SK-N-SH treated with all-trans-retinoic acid at 6 μM for 48 hours (cell line): Measurements from ENCODE around the gene CD151.

Source experiments
- ATAC-seq: fragments of 200-7000 bp; cut with Tn5 transposase; 3 replicates; pipeline ENCODE4 v1.9.1; 2020; ENCODE audit warnings: mild to moderate bottlenecking, moderate library complexity
- ARNTL ChIP-seq: fragments of 450-650 bp; formaldehyde crosslinking; IDR thresholded peaks from 2 replicates; pipeline ENCODE4 v1.5.0; 2020; ENCODE audit warnings: low read depth, mild to moderate bottlenecking, moderate library complexity, borderline replicate concordance
- BACH2 ChIP-seq: fragments of 250-450 bp; sonication (Bioruptor Pico); IDR thresholded peaks from 2 replicates; pipeline ENCODE4 v1.9.0; 2021; ENCODE audit warnings: mild to moderate bottlenecking, borderline replicate concordance
- CSDC2 ChIP-seq: fragments of 250-450 bp; sonication (Bioruptor Pico); IDR thresholded peaks from 2 replicates; pipeline ENCODE4 v1.5.0; 2020; ENCODE audit warnings: mild to moderate bottlenecking, moderate library complexity
- CSRNP3 ChIP-seq: fragments of 250-450 bp; sonication (Bioruptor Pico); IDR thresholded peaks from 2 replicates; pipeline ENCODE4 v1.5.1; 2021; ENCODE audit warnings: mild to moderate bottlenecking, moderate library complexity
- ESRRG ChIP-seq: fragments of 250-450 bp; sonication (Bioruptor Pico); IDR thresholded peaks from 2 replicates; pipeline ENCODE4 v1.6.1; 2021; ENCODE audit warnings: mild to moderate bottlenecking
- GLIS3 ChIP-seq: fragments of 250-450 bp; sonication (Bioruptor Pico); IDR thresholded peaks from 2 replicates; pipeline ENCODE4 v1.5.0; 2020; ENCODE audit warnings: mild to moderate bottlenecking, moderate library complexity
- ISL1 ChIP-seq: fragments of 250-450 bp; sonication (Bioruptor Pico); IDR thresholded peaks from 2 replicates; pipeline ENCODE4 v2.1.2; 2022; ENCODE audit warnings: mild to moderate bottlenecking, moderate library complexity
- OSR1 ChIP-seq: fragments of 250-450 bp; sonication (Bioruptor Pico); IDR thresholded peaks from 2 replicates; pipeline ENCODE4 v1.8.0; 2022; ENCODE audit warnings: moderate library complexity, mild to moderate bottlenecking, inconsistent platforms
- PATZ1 ChIP-seq: fragments of 250-450 bp; sonication (Bioruptor Pico); IDR thresholded peaks from 2 replicates; pipeline ENCODE4 v1.8.0; 2020; ENCODE audit warnings: mild to moderate bottlenecking, moderate library complexity, borderline replicate concordance
- POU6F1 ChIP-seq: fragments of 250-450 bp; sonication (Bioruptor Pico); IDR thresholded peaks from 2 replicates; pipeline ENCODE4 v1.8.0; 2021; ENCODE audit warnings: low read depth, mild to moderate bottlenecking, moderate library complexity, borderline replicate concordance
- RARB ChIP-seq: fragments of 250-450 bp; sonication (Bioruptor Pico); IDR thresholded peaks from 2 replicates; pipeline ENCODE4 v1.8.0; 2021; ENCODE audit warnings: mild to moderate bottlenecking, moderate library complexity
- SNAI2 ChIP-seq: fragments of 250-450 bp; sonication (Bioruptor Pico); IDR thresholded peaks from 2 replicates; pipeline ENCODE4 v1.5.0; 2020; ENCODE audit warnings: mild to moderate bottlenecking, moderate library complexity
- TCF4 ChIP-seq: fragments of 250-450 bp; sonication (Bioruptor Pico); IDR thresholded peaks from 2 replicates; pipeline ENCODE4 v1.8.0; 2021; ENCODE audit warnings: mild to moderate bottlenecking, moderate library complexity, borderline replicate concordance
- TOX ChIP-seq: fragments of 250-450 bp; sonication (Bioruptor Pico); IDR thresholded peaks from 2 replicates; pipeline ENCODE4 v1.8.0; 2021; ENCODE audit warnings: mild to moderate bottlenecking, moderate library complexity, borderline replicate concordance
- ZC3H10 ChIP-seq: fragments of 250-450 bp; sonication (Bioruptor Pico); IDR thresholded peaks from 2 replicates; pipeline ENCODE4 v1.5.1; 2021; ENCODE audit warnings: mild to moderate bottlenecking, moderate library complexity
- ZFP3 ChIP-seq: fragments of 250-450 bp; sonication (Bioruptor Pico); IDR thresholded peaks from 2 replicates; pipeline ENCODE4 v1.5.0; 2020; ENCODE audit warnings: mild to moderate bottlenecking, moderate library complexity
- ZFP30 ChIP-seq: fragments of 450-650 bp; formaldehyde crosslinking; IDR thresholded peaks from 2 replicates; pipeline ENCODE4 v1.5.0; 2022; ENCODE audit warnings: mild to moderate bottlenecking, moderate library complexity
- ZNF565 ChIP-seq: fragments of 450-650 bp; formaldehyde crosslinking; conservative IDR thresholded peaks from 2 replicates; pipeline ENCODE4 v1.5.0; 2020; ENCODE audit warnings: low read depth, mild to moderate bottlenecking, moderate library complexity
- ZNF70 ChIP-seq: fragments of 450-650 bp; formaldehyde crosslinking; IDR thresholded peaks from 2 replicates; pipeline ENCODE4 v1.5.0; 2020; ENCODE audit warnings: mild to moderate bottlenecking, moderate library complexity
- ZNF8 ChIP-seq: fragments of 450-650 bp; formaldehyde crosslinking; IDR thresholded peaks from 2 replicates; pipeline ENCODE4 v1.5.0; 2020; ENCODE audit warnings: mild to moderate bottlenecking, moderate library complexity

CD151 gene

GRCh38 chr11:843086-843734, 10.5 kb downstream of the CD151 start:
- ATAC-seq: no peak
- TF ChIP-seq ARNTL (CRISPR knock-in tag) (no peak), BACH2 (no peak), TOX (CRISPR knock-in tag) (no peak), OSR1 (CRISPR knock-in tag) (no peak), CSDC2 (CRISPR knock-in tag) (no peak), ISL1 (CRISPR knock-in tag) (no peak), ZFP30 (CRISPR knock-in tag) (no peak), ZC3H10 (CRISPR knock-in tag) (no peak), SNAI2 (no peak), ZNF565 (CRISPR knock-in tag) (no peak), ZFP3 (CRISPR knock-in tag) (no peak), ZNF8 (CRISPR knock-in tag) (no peak)
- TF ChIP-seq, all 23 proteins: peak for 0

- TF ChIP-seq BACH2 (no peak), ZNF70 (CRISPR knock-in tag) (no peak), ZFP3 (CRISPR knock-in tag) (0 out of 2 replicates have a peak, but pooled peaks have one; percentile 32), ZNF8 (CRISPR knock-in tag) (no peak), TOX (CRISPR knock-in tag) (no peak), TCF4 (no peak), PATZ1 (CRISPR knock-in tag) (peak; percentile 76; the same call in 1 of the 2 replicates), OSR1 (CRISPR knock-in tag) (no peak), RARB (CRISPR knock-in tag) (no peak), SNAI2 (no peak), ZNF565 (CRISPR knock-in tag) (no peak), ZFP30 (CRISPR knock-in tag) (no peak), ZC3H10 (CRISPR knock-in tag) (no peak), ARNTL (CRISPR knock-in tag) (peak; percentile 79; the same call in 1 of the 2 replicates), ESRRG (CRISPR knock-in tag) (no peak)
- TF ChIP-seq, all 23 proteins: peak for 3
- ATAC-seq: peak; percentile 70
Measured at GRCh38 chr11:843818-844692, 11.3 kb downstream of the CD151 start.

GRCh38 chr11:844693-845644, 12.2 kb downstream of the CD151 start:
- TF ChIP-seq SNAI2 (no peak), TOX (CRISPR knock-in tag) (no peak), POU6F1 (CRISPR knock-in tag) (no peak), ZNF565 (CRISPR knock-in tag) (no peak), ZNF8 (CRISPR knock-in tag) (no peak), CSRNP3 (no peak), GLIS3 (CRISPR knock-in tag) (no peak)
- ATAC-seq: peak; percentile 46
